Smooth muscle cell (in vitro differentiated cells): Measurements from ENCODE around the gene SNX27. TPM values are rescaled to one million over a fixed set of nuclear protein-coding genes. Genes with fewer than 3 reads are reported as not detected.
A peak's percentile ranks its signal among the peaks of the same experiment; 100 is the strongest.

Source experiments
- DNase-seq: peaks from one replicate; lab custom pipeline; 2025; ENCODE audit not compliant: unreplicated experiment; lab: John Stamatoyannopoulos, UW
- H2AFZ ChIP-seq: fragments of 200-600 bp; sonication (generic); 2 replicates; pipeline ENCODE4 v1.6.0; 2016; ENCODE audit warnings: antibody characterized with exemption, low read depth, mild to moderate bottlenecking
- H3F3A ChIP-seq: fragments of 200-600 bp; sonication (generic); 2 replicates; pipeline ENCODE4 v1.6.0; 2017; ENCODE audit warnings: antibody characterized with exemption, low read depth
- H3K27ac ChIP-seq: fragments of 200-600 bp; sonication (generic); 2 replicates; pipeline ENCODE4 v1.5.1; 2016; ENCODE audit warnings: low read depth, mild to moderate bottlenecking
- H3K27me3 ChIP-seq: fragments of 200-600 bp; sonication (generic); 2 replicates; pipeline ENCODE4 v1.6.1; 2016; ENCODE audit warnings: low read depth, mild to moderate bottlenecking
- H3K36me3 ChIP-seq: fragments of 200-600 bp; sonication (generic); 2 replicates; pipeline ENCODE4 v1.5.1; 2016; ENCODE audit warnings: low read depth
- H3K4me1 ChIP-seq: fragments of 200-600 bp; sonication (generic); 2 replicates; pipeline ENCODE4 v1.5.1; 2016; ENCODE audit warnings: low read depth
- H3K4me2 ChIP-seq: fragments of 200-600 bp; sonication (generic); 2 replicates; pipeline ENCODE4 v1.6.0; 2016; ENCODE audit warnings: mild to moderate bottlenecking
- H3K4me3 ChIP-seq: fragments of 200-600 bp; sonication (generic); 2 replicates; pipeline ENCODE4 v1.5.1; 2016; ENCODE audit warnings: mild to moderate bottlenecking
- H3K79me2 ChIP-seq: fragments of 200-600 bp; sonication (generic); 2 replicates; pipeline ENCODE4 v1.6.0; 2016; ENCODE audit warnings: low read depth, mild to moderate bottlenecking
- H3K9ac ChIP-seq: fragments of 200-600 bp; sonication (generic); 2 replicates; pipeline ENCODE4 v1.6.0; 2016; ENCODE audit warnings: low read depth
- H3K9me3 ChIP-seq: fragments of 200-600 bp; sonication (generic); replicated peaks from 2 replicates; pipeline ENCODE4 v1.5.1; 2016; ENCODE audit warnings: low read depth
- H4K20me1 ChIP-seq: fragments of 200-600 bp; sonication (generic); 2 replicates; pipeline ENCODE4 v1.6.0; 2016; ENCODE audit warnings: low read depth
- CTCF ChIP-seq: fragments of 200-600 bp; sonication (generic); IDR thresholded peaks from 2 replicates; pipeline ENCODE4 v1.5.1; 2017; ENCODE audit warnings: borderline replicate concordance, mild to moderate bottlenecking, antibody characterized with exemption; ENCODE audit not compliant: insufficient read depth, poor library complexity, severe bottlenecking
- WGBS: methylation state at CpG from one replicate; pipeline ENCODE4 v1.1.7; 2016; ENCODE audit warnings: low lambda C conversion rate; 5-methylcytosine and 5-hydroxymethylcytosine counted together
- polyA plus RNA-seq: library from polyadenylated mRNA; unstranded; fragments of >200 nt; fragmentation: Nextera tagmentation; extraction: Ambion mirVana; gene quantifications from 2 replicates; pipeline ENCODE4 v1.2.1, GENCODE V29; 2016
- total RNA-seq: library from RNA; depleted of rRNA; stranded (reverse); fragments of >200 nt; gene quantifications from 2 replicates; pipeline ENCODE4 v1.2.3, GENCODE V29; 2014

SNX27 gene
- total and polyA plus RNA-seq, 2 experiments from 2014 or later: 11.9 to 20.9 TPM

GRCh38 chr1:151644001-151644400 is 32.2 kb downstream of the SNX27 start:
- Histone ChIP-seq H3F3A (peaks cover under 1% of the 10 kb centered on the region), H3K79me2 (peaks cover 62% of the 10 kb centered on the region), H3K4me2 (no peak overlapping the region), H3K4me3 (no peak overlapping the region), H3K27ac (no peak overlapping the region), H4K20me1 (peaks cover 49% of the 10 kb centered on the region), H3K9ac (no peak overlapping the region), H3K36me3 (no peaks in the 10 kb centered on the region), H3K27me3 (no peaks in the 10 kb centered on the region), H3K4me1 (no peaks in the 10 kb centered on the region), H3K9me3 (no peaks in the 10 kb centered on the region), H2AFZ (no peak overlapping the region)
- no peak for TF ChIP-seq CTCF
- 99% methylated on average over 2 of the region's 2 CpGs for WGBS
- DNase-seq: no peak

GRCh38 chr1:151653397-151653796 is 41.5 kb downstream of the SNX27 start:
- Histone ChIP-seq H3K9me3 (no peaks in the 10 kb centered on the region), H3K79me2 (peaks cover 21% of the 10 kb centered on the region), H3K9ac (no peak overlapping the region), H2AFZ (no peak overlapping the region), H3K27me3 (no peaks in the 10 kb centered on the region), H3K4me2 (no peak overlapping the region), H4K20me1 (no peaks in the 10 kb centered on the region), H3F3A (no peaks in the 10 kb centered on the region), H3K36me3 (peaks cover 3% of the 10 kb centered on the region), H3K4me3 (no peak overlapping the region), H3K4me1 (no peaks in the 10 kb centered on the region), H3K27ac (peak overlapping the region; percentile 49)
- DNase-seq: no peak
- WGBS: 39% methylated on average over 1 of the region's 1 CpG
- TF ChIP-seq CTCF: no peak

GRCh38 chr1:151655371-151655770 is 43.5 kb downstream of the SNX27 start:
- TF ChIP-seq CTCF: no peak
- H4K20me1 ChIP-seq: no peaks in the 10 kb centered on the region

GRCh38 chr1:151661751-151662150 is 49.9 kb downstream of the SNX27 start:
- no peaks in the 10 kb centered on the region for H3K27me3 ChIP-seq
- H4K20me1 ChIP-seq: no peaks in the 10 kb centered on the region
- no peaks in the 10 kb centered on the region for H3K79me2 ChIP-seq
- no peak for DNase-seq
- no peak overlapping the region for H3K4me2 ChIP-seq
- peaks cover 6% of the 10 kb centered on the region for H3K36me3 ChIP-seq
- H3K9ac ChIP-seq: no peak overlapping the region
- H3K9me3 ChIP-seq: no peaks in the 10 kb centered on the region
- TF ChIP-seq CTCF: no peak
- no peak overlapping the region for H2AFZ ChIP-seq
- 83% methylated on average over 6 of the region's 6 CpGs for WGBS
- H3K27ac ChIP-seq: no peak overlapping the region
- no peaks in the 10 kb centered on the region for H3K4me1 ChIP-seq
- H3K4me3 ChIP-seq: no peak overlapping the region
- H3F3A ChIP-seq: no peaks in the 10 kb centered on the region

More at GRCh38 chr1:151655371-151655770, 43.5 kb downstream of the SNX27 start:
- Histone ChIP-seq H2AFZ (no peak overlapping the region), H3K4me3 (no peak overlapping the region), H3K4me2 (no peak overlapping the region), H3K79me2 (peaks cover 14% of the 10 kb centered on the region), H3K27ac (no peak overlapping the region), H3K27me3 (no peaks in the 10 kb centered on the region), H3K4me1 (no peaks in the 10 kb centered on the region), H3K9ac (no peak overlapping the region), H3F3A (no peaks in the 10 kb centered on the region), H3K9me3 (no peaks in the 10 kb centered on the region), H3K36me3 (peaks cover 3% of the 10 kb centered on the region)
- DNase-seq: no peak
- WGBS: 83% methylated on average over 3 of the region's 3 CpGs
